Measurements from ENCODE around the gene HAAO.

GRCh38 chr2:42812899-42813479 lies 20.6 kb upstream of the HAAO start:
- TF ChIP-seq POLR2AphosphoS5 (IDR thresholded peaks at IDR 0.05; ENCODE audit: low read depth) (no peak), CTCF (IDR thresholded peaks at IDR 0.05; ENCODE audit: insufficient read depth, low read length) (peak; percentile 6), REST (IDR thresholded peaks at IDR 0.05; ENCODE audit: insufficient replicate concordance, low read depth) (no peak), SPI1 (IDR thresholded peaks at IDR 0.05; ENCODE audit: borderline replicate concordance, low read depth) (no peak)

Data from HL-60 (cell line).